WERI-Rb-1 (cell line): ENCODE measurements around the gene MIGA2.

Experiments used
- DNase-seq: peaks from one replicate; pipeline ENCODE4 v3.0.0-alpha.2; 2020
- H3K27ac ChIP-seq: fragments of 250-450 bp; sonication (Bioruptor Pico); 2 replicates; pipeline ENCODE4 v1.5.1; 2020; ENCODE audit warnings: mild to moderate bottlenecking, moderate library complexity
- H3K27me3 ChIP-seq: fragments of 250-450 bp; sonication (Bioruptor Pico); 2 replicates; pipeline ENCODE4 v1.5.1; 2021; ENCODE audit warnings: mild to moderate bottlenecking, low read depth, moderate library complexity; ENCODE audit not compliant: insufficient read depth, severe bottlenecking
- H3K36me3 ChIP-seq: fragments of 250-450 bp; sonication (Bioruptor Pico); 2 replicates; pipeline ENCODE4 v1.5.1; 2020; ENCODE audit warnings: mild to moderate bottlenecking, moderate library complexity
- H3K4me3 ChIP-seq: 2 replicates; pipeline ENCODE4 v1.5.1; 2011; ENCODE audit warnings: low read depth, mild to moderate bottlenecking, control low read depth, low read length
- H3K9me3 ChIP-seq: fragments of 250-450 bp; sonication (Bioruptor Pico); 2 replicates; pipeline ENCODE4 v1.5.1; 2021; ENCODE audit warnings: mild to moderate bottlenecking, moderate library complexity; ENCODE audit not compliant: severe bottlenecking
- TF ChIP-seq, protein P1 (sequence below): IDR thresholded peaks from 2 replicates; pipeline ENCODE4 v1.5.1; 2011; ENCODE audit warnings: low read depth, mild to moderate bottlenecking, control low read depth, inconsistent platforms, low read length

MIGA2 gene

DNA sequence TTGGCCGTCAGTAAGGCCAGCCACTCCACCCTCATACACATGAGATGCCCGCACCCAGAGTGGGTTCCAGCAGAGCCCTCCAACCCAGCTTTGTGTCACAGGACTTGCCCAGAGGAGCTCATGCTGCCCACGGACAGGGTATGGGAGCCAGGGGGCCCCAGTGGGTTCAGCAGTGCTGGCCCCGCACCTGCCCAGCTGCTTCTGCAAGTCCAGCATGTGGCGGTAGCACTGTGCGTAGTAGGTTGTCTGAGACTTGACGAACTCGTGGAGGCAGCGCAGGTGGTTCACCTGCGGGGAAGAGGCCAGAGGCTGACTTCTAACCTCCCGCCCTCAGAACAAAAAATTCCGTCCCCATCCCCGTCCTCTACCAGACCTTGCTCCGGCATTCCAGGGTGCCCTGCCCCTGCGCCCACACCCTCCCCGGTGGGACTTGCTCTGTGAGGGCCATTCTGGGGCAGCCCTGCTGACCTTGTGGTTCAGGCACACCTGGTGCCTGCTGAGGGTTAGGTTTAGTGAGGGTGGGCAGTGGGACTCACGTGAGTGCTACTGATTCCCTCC, 26.8 kb upstream of the MIGA2 start:
- Histone ChIP-seq H3K27me3 (no peaks in the 10 kb centered on the region), H3K27ac (no peak overlapping the region), H3K36me3 (peaks cover 93% of the 10 kb centered on the region), H3K9me3 (no peaks in the 10 kb centered on the region), H3K4me3 (no peak overlapping the region)
- TF ChIP-seq, protein P1, sequence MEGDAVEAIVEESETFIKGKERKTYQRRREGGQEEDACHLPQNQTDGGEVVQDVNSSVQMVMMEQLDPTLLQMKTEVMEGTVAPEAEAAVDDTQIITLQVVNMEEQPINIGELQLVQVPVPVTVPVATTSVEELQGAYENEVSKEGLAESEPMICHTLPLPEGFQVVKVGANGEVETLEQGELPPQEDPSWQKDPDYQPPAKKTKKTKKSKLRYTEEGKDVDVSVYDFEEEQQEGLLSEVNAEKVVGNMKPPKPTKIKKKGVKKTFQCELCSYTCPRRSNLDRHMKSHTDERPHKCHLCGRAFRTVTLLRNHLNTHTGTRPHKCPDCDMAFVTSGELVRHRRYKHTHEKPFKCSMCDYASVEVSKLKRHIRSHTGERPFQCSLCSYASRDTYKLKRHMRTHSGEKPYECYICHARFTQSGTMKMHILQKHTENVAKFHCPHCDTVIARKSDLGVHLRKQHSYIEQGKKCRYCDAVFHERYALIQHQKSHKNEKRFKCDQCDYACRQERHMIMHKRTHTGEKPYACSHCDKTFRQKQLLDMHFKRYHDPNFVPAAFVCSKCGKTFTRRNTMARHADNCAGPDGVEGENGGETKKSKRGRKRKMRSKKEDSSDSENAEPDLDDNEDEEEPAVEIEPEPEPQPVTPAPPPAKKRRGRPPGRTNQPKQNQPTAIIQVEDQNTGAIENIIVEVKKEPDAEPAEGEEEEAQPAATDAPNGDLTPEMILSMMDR = no peak
- DNase-seq = no peak

DNA sequence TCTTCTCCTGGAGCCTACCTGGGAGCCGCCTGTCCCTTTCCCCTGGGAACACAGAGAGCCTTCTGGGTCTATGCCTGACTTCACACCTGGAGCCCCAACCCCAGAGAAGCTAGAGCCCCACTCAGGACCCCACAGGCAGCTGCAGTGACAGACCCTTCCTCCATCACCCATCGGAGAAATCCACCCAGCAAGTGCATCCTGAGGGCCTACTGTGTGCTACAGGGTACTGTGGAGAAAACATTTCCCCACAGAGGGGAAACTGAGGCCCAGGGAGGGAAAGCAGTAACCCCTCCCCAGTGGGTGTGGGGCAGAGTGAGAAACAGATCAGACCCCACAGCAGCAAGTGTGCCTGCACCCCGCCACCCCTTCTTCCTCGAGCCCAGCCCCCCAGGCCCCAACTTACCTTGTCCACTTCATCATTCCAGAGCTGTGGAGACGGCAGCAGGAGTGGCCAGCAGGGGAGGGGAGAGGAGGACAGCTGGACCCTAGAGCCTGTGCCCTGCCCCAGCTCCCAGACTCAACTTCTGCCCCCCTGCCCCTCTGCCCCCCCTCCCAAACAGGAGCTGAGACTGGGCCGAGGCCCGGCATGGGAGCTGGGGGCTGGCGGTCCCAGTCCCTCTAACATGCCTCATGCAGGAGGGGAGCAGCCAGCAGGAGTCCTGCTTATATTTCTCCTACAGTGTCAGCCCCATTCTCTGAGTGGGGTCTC, 26.0 kb upstream of the MIGA2 start:
- Histone ChIP-seq H3K27me3 (no peaks in the 10 kb centered on the region), H3K9me3 (no peaks in the 10 kb centered on the region), H3K36me3 (peaks cover 93% of the 10 kb centered on the region), H3K27ac (peak overlapping the region; percentile 85), H3K4me3 (no peak overlapping the region)
- TF ChIP-seq, protein P1 = no peak
- DNase-seq = no peak

DNA sequence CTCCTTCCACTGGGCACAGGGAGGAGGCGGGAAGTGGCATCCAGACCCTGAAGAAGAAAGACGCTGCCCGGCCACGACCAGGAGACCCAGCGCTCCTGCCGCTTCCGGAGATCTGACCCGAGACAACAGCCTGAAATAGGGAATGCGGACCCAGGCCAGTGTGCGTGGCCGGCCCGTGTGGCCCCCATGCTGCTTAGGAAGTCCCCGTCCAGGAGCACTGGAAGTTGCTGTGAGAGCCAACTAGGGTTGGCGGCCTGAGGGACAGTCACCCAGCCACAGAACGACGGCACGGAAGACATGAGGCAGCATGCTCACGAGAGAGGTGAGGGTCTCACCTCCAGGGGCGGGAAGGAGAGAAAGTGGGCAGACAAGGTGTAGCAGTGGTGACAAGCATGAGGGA, 25.3 kb upstream of the MIGA2 start:
- DNase-seq = no peak
- H3K36me3 ChIP-seq = peaks cover 91% of the 10 kb centered on the region
- H3K27me3 ChIP-seq = no peaks in the 10 kb centered on the region
- TF ChIP-seq, protein P1 = no peak
- peak overlapping the region; percentile 85 for H3K27ac ChIP-seq
- no peaks in the 10 kb centered on the region for H3K9me3 ChIP-seq
- H3K4me3 ChIP-seq = no peak overlapping the region

DNA sequence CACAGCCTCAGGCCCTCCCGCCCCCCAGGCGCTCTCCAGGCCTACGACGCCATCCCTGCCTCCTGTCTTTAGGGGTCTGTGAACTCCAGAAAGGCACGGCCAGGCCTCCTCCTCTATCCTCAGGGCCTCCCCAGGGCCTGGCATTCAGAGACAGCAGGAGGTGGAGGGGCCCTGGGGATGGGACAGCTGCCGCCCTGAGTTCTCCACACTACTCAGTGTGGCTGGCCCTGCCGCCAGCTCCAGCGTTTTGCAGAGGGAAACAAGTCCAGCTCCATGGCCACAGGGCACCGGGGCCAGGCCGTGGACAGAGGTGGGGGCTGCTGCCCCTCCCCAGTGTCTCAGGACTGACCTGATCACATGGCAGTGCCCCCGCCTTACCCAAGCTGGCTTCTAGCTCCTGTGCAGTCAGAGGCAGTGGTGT, 24.7 kb upstream of the MIGA2 start:
- H3K27me3 ChIP-seq = no peaks in the 10 kb centered on the region
- peak overlapping the region; percentile 85 for H3K27ac ChIP-seq
- TF ChIP-seq, protein P1 = no peak
- H3K4me3 ChIP-seq = no peak overlapping the region
- H3K9me3 ChIP-seq = no peaks in the 10 kb centered on the region
- H3K36me3 ChIP-seq = peaks cover 85% of the 10 kb centered on the region
- peak; percentile 59 for DNase-seq

DNA sequence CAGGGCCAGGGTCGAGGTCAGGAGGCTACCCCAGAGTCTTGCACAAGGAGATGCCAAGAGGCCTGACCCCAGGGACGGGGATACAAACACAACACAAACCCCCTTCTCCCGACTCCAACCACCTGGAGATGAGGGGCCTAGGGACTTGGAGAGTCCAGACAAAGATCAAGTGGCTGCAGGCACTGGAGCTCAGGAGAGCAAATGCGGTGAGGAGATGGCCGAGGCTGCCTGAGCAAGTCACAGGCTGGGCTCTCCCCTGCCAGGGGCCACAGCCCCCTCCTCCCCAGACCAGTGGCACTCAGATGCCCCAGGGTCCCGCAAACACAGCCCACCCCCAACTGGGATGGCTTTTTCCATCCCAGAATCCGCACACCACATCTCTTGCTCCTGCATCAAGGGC, 24.1 kb upstream of the MIGA2 start:
- H3K4me3 ChIP-seq = no peak overlapping the region
- no peak for DNase-seq
- TF ChIP-seq, protein P1 = no peak
- H3K27me3 ChIP-seq = no peaks in the 10 kb centered on the region
- no peaks in the 10 kb centered on the region for H3K9me3 ChIP-seq
- H3K27ac ChIP-seq = peak overlapping the region; percentile 85
- H3K36me3 ChIP-seq = peaks cover 85% of the 10 kb centered on the region
